Mesendoderm (in vitro differentiated cells): ENCODE data around the gene KRAS.
A peak's percentile ranks its signal among the peaks of the same experiment; 100 is the strongest.

Experiments
- DNase-seq: peaks from one replicate; pipeline ENCODE4 v3.0.0; 2013
- H2AK5ac ChIP-seq: 2 replicates; pipeline ENCODE4 v1.6.1; 2013; ENCODE audit warnings: low read length, inconsistent platforms
- H2BK120ac ChIP-seq: 2 replicates; pipeline ENCODE4 v1.6.1; 2013; ENCODE audit warnings: low read depth, mild to moderate bottlenecking, low read length, moderate library complexity, mixed read lengths
- H2BK15ac ChIP-seq: replicated peaks from 2 replicates; pipeline ENCODE4 v1.6.1; 2013; ENCODE audit warnings: low read depth, mild to moderate bottlenecking, moderate library complexity
- H2BK5ac ChIP-seq: 2 replicates; pipeline ENCODE4 v1.6.1; 2013; ENCODE audit warnings: low read length, inconsistent platforms
- H3K18ac ChIP-seq: 2 replicates; pipeline ENCODE4 v1.6.1; 2013; ENCODE audit warnings: mild to moderate bottlenecking, low read length, mixed read lengths
- H3K23ac ChIP-seq: one replicate; pipeline ENCODE4 v1.6.1; 2013; ENCODE audit warnings: low read length
- H3K27ac ChIP-seq: 2 replicates; pipeline ENCODE4 v1.5.1; 2013; ENCODE audit warnings: low read depth, mild to moderate bottlenecking, inconsistent platforms, low read length, moderate library complexity
- H3K27me3 ChIP-seq: 2 replicates; pipeline ENCODE4 v1.6.1; 2013; ENCODE audit warnings: low read length, control low read depth, mild to moderate bottlenecking, inconsistent platforms; ENCODE audit not compliant: insufficient read depth, poor library complexity
- H3K36me3 ChIP-seq: 2 replicates; pipeline ENCODE4 v1.6.1; 2013; ENCODE audit warnings: low read length, inconsistent platforms; ENCODE audit not compliant: control insufficient read depth, insufficient read depth
- H3K4ac ChIP-seq: one replicate; pipeline ENCODE4 v1.6.1; 2013; ENCODE audit warnings: low read depth, mild to moderate bottlenecking, low read length, moderate library complexity
- H3K4me1 ChIP-seq: 2 replicates; pipeline ENCODE4 v1.6.1; 2013; ENCODE audit warnings: low read depth, low read length, inconsistent platforms; ENCODE audit not compliant: control insufficient read depth
- H3K4me2 ChIP-seq: 2 replicates; pipeline ENCODE4 v1.6.1; 2013; ENCODE audit warnings: low read length
- H3K4me3 ChIP-seq: 2 replicates; pipeline ENCODE4 v1.5.1; 2013; ENCODE audit warnings: mild to moderate bottlenecking, low read length
- H3K56ac ChIP-seq: one replicate; pipeline ENCODE4 v1.6.1; 2013; ENCODE audit warnings: low read length
- H3K79me1 ChIP-seq: 2 replicates; pipeline ENCODE4 v1.6.1; 2013; ENCODE audit warnings: low read length, inconsistent platforms
- H3K79me2 ChIP-seq: 2 replicates; pipeline ENCODE4 v1.6.1; 2013; ENCODE audit warnings: mild to moderate bottlenecking, low read length; ENCODE audit not compliant: control insufficient read depth, insufficient read depth
- H3K9ac ChIP-seq: 2 replicates; pipeline ENCODE4 v1.6.1; 2013; ENCODE audit warnings: low read length, inconsistent platforms
- H4K5ac ChIP-seq: one replicate; pipeline ENCODE4 v1.6.1; 2013; ENCODE audit warnings: low read length
- H4K8ac ChIP-seq: one replicate; pipeline ENCODE4 v1.6.1; 2013; ENCODE audit warnings: low read depth, mild to moderate bottlenecking, control low read depth, low read length, moderate library complexity
- WGBS: extraction: QIAGEN DNeasy Blood & Tissue Kit; methylation state at CpG from one replicate; pipeline ENCODE4 v1.1.7; 2013; ENCODE audit warnings: low lambda C conversion rate, missing lambda C conversion rate; ENCODE audit not compliant: insufficient coverage; ENCODE audit errors: extremely low coverage; 5-methylcytosine and 5-hydroxymethylcytosine counted together

The KRAS gene

GRCh38 chr12:25263594-25263993 is 12.9 kb upstream of the KRAS start:
- H3K79me2 ChIP-seq = no peaks in the 10 kb centered on the region
- H3K56ac ChIP-seq = no peak overlapping the region
- H2BK5ac ChIP-seq = no peak overlapping the region
- H3K27ac ChIP-seq = no peak overlapping the region
- H3K36me3 ChIP-seq = no peaks in the 10 kb centered on the region
- H3K4me2 ChIP-seq = no peak overlapping the region
- no peak overlapping the region for H4K8ac ChIP-seq
- no peaks in the 10 kb centered on the region for H3K79me1 ChIP-seq
- H2AK5ac ChIP-seq = no peak overlapping the region
- no CpG with 5 or more reads among the region's 4 CpGs for WGBS
- no peak overlapping the region for H3K9ac ChIP-seq
- no peak overlapping the region for H3K4me3 ChIP-seq
- no peaks in the 10 kb centered on the region for H3K27me3 ChIP-seq
- H3K23ac ChIP-seq = no peak overlapping the region
- no peak overlapping the region for H3K18ac ChIP-seq
- no peak overlapping the region for H2BK15ac ChIP-seq
- no peak overlapping the region for H3K4ac ChIP-seq
- no peak for DNase-seq
- no peaks in the 10 kb centered on the region for H3K4me1 ChIP-seq
- H2BK120ac ChIP-seq = no peak overlapping the region
- H4K5ac ChIP-seq = no peak overlapping the region

GRCh38 chr12:25262389-25263074 is 11.8 kb upstream of the KRAS start:
- Histone ChIP-seq H3K4me1 (no peaks in the 10 kb centered on the region), H4K8ac (no peak overlapping the region), H3K23ac (no peak overlapping the region), H3K79me1 (no peaks in the 10 kb centered on the region), H3K27ac (no peak overlapping the region), H3K56ac (no peak overlapping the region), H3K4me3 (no peak overlapping the region), H3K4ac (no peak overlapping the region), H3K79me2 (no peaks in the 10 kb centered on the region), H3K36me3 (no peaks in the 10 kb centered on the region), H4K5ac (no peak overlapping the region), H2BK120ac (no peak overlapping the region), H2BK5ac (no peak overlapping the region), H3K9ac (no peak overlapping the region), H3K18ac (no peak overlapping the region), H3K4me2 (no peak overlapping the region), H3K27me3 (no peaks in the 10 kb centered on the region), H2BK15ac (no peak overlapping the region), H2AK5ac (no peak overlapping the region)
- DNase-seq = no peak
- WGBS = no CpG with 5 or more reads among the region's 1 CpG

GRCh38 chr12:25257590-25258324 is 7.0 kb upstream of the KRAS start:
- H2BK120ac ChIP-seq = no peak overlapping the region

GRCh38 chr12:25256826-25257225 is 6.1 kb upstream of the KRAS start:
- Histone ChIP-seq H4K8ac (no peak overlapping the region), H3K4ac (no peak overlapping the region), H3K79me1 (no peaks in the 10 kb centered on the region), H3K27ac (peak overlapping the region; percentile 30), H2BK120ac (no peak overlapping the region), H3K27me3 (no peaks in the 10 kb centered on the region), H3K23ac (no peak overlapping the region), H3K4me1 (peaks cover 10% of the 10 kb centered on the region), H4K5ac (no peak overlapping the region), H3K18ac (peak overlapping the region; percentile 62), H2BK5ac (no peak overlapping the region), H3K36me3 (no peaks in the 10 kb centered on the region), H2AK5ac (no peak overlapping the region), H2BK15ac (no peak overlapping the region), H3K4me3 (no peak overlapping the region), H3K9ac (no peak overlapping the region), H3K79me2 (no peaks in the 10 kb centered on the region), H3K56ac (peak overlapping the region; percentile 54), H3K4me2 (no peak overlapping the region)
- peak; percentile 36 for DNase-seq
- no CpG with 5 or more reads among the region's 3 CpGs for WGBS

More at GRCh38 chr12:25257590-25258324, 7.0 kb upstream of the KRAS start:
- Histone ChIP-seq H4K5ac (no peak overlapping the region), H3K23ac (no peak overlapping the region), H2BK15ac (no peak overlapping the region), H3K79me2 (no peaks in the 10 kb centered on the region), H3K18ac (no peak overlapping the region), H4K8ac (no peak overlapping the region), H3K4me3 (no peak overlapping the region), H3K79me1 (no peaks in the 10 kb centered on the region), H3K4me1 (peaks cover 8% of the 10 kb centered on the region), H3K56ac (no peak overlapping the region), H3K36me3 (no peaks in the 10 kb centered on the region), H3K9ac (no peak overlapping the region), H3K4me2 (no peak overlapping the region), H2AK5ac (no peak overlapping the region), H3K27ac (no peak overlapping the region), H3K27me3 (no peaks in the 10 kb centered on the region), H3K4ac (no peak overlapping the region), H2BK5ac (no peak overlapping the region)
- peak; percentile 59 for DNase-seq
- no CpG with 5 or more reads among the region's 5 CpGs for WGBS

- H2AK5ac ChIP-seq = no peak overlapping the region
- no peak overlapping the region for H2BK120ac ChIP-seq
- no peak overlapping the region for H2BK15ac ChIP-seq
- H3K4me1 ChIP-seq = peaks cover 11% of the 10 kb centered on the region
- H3K56ac ChIP-seq = no peak overlapping the region
- H3K9ac ChIP-seq = no peak overlapping the region
- H4K8ac ChIP-seq = no peak overlapping the region
- no peak overlapping the region for H3K4me3 ChIP-seq
- no peak overlapping the region for H2BK5ac ChIP-seq
- H4K5ac ChIP-seq = no peak overlapping the region
- H3K27me3 ChIP-seq = no peaks in the 10 kb centered on the region
- H3K27ac ChIP-seq = no peak overlapping the region
- H3K18ac ChIP-seq = no peak overlapping the region
- no CpG with 5 or more reads among the region's 5 CpGs for WGBS
- no peak overlapping the region for H3K23ac ChIP-seq
- no peaks in the 10 kb centered on the region for H3K79me1 ChIP-seq
- H3K4me2 ChIP-seq = no peak overlapping the region
- no peaks in the 10 kb centered on the region for H3K36me3 ChIP-seq
- no peak overlapping the region for H3K4ac ChIP-seq
- DNase-seq = no peak
- no peaks in the 10 kb centered on the region for H3K79me2 ChIP-seq
Measured at GRCh38 chr12:25256005-25256404, 5.3 kb upstream of the KRAS start.
